Measurements from ENCODE around the gene HOXA1.

HOXA1 gene

GRCh38 chr7:27104341-27105058 lies 8.7 kb upstream of the HOXA1 start:
- TF ChIP-seq, protein P1, sequence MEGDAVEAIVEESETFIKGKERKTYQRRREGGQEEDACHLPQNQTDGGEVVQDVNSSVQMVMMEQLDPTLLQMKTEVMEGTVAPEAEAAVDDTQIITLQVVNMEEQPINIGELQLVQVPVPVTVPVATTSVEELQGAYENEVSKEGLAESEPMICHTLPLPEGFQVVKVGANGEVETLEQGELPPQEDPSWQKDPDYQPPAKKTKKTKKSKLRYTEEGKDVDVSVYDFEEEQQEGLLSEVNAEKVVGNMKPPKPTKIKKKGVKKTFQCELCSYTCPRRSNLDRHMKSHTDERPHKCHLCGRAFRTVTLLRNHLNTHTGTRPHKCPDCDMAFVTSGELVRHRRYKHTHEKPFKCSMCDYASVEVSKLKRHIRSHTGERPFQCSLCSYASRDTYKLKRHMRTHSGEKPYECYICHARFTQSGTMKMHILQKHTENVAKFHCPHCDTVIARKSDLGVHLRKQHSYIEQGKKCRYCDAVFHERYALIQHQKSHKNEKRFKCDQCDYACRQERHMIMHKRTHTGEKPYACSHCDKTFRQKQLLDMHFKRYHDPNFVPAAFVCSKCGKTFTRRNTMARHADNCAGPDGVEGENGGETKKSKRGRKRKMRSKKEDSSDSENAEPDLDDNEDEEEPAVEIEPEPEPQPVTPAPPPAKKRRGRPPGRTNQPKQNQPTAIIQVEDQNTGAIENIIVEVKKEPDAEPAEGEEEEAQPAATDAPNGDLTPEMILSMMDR (IDR thresholded peaks at IDR 0.05; ENCODE audit: low read depth, low read length): no peak
- no peak for TF ChIP-seq MAX (IDR thresholded peaks at IDR 0.05; ENCODE audit: low read depth, low read length)
- no peak for TF ChIP-seq MYC (IDR thresholded peaks at IDR 0.05; ENCODE audit: low read depth, low read length)
- TF ChIP-seq POLR2A (IDR thresholded peaks at IDR 0.05; ENCODE audit: extremely low read depth, insufficient read length): no peak
- H3K4me3 ChIP-seq (ENCODE audit: low read depth, low read length): no peak overlapping the region
- DNase-seq (ENCODE audit: low read depth): no peak

DNA sequence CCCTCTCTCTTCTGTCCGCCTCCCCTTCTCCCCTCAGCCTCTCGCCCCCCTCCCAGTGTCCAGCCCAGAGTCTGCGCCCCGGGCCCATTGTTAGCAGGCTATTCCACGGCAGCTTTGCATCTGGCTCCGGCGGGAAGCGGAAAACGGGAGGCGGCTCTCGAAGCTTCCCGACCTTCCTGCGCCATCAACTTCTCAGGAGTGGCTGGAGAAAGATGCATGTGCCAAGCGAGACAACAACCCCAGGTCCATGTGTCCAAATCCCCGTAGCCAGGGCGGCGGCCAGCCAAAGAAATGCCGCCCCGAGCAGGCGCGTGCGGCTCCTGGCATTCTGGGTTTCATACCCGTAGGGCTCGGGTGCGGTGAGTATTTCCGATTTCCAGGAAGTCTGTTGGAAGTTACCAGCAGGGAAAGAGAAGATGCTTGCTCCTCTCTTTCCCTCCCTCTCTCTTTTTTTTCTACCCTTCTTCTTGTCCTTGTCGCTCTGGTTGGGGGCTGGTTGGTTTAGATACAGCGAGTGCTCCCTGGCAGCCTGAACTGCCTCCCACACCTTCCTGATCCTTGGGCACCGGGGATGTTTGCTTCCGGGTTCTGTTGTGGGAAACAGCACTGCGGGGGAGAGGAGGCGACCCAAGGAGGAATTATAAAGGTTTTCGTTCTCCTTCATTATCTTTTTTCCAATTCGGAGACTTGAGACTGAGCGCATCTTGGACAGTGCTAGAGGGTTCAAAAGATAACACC lies 7.9 kb upstream of the HOXA1 start:
- TF ChIP-seq, protein P1 (IDR thresholded peaks at IDR 0.05; ENCODE audit: low read depth, low read length): no peak
- TF ChIP-seq MYC (IDR thresholded peaks at IDR 0.05; ENCODE audit: low read depth, low read length) (no peak), MAX (IDR thresholded peaks at IDR 0.05; ENCODE audit: low read depth, low read length) (no peak), POLR2A (IDR thresholded peaks at IDR 0.05; ENCODE audit: extremely low read depth, insufficient read length) (no peak)
- no peak overlapping the region for H3K4me3 ChIP-seq (ENCODE audit: low read depth, low read length)
- DNase-seq (ENCODE audit: low read depth): no peak

DNA sequence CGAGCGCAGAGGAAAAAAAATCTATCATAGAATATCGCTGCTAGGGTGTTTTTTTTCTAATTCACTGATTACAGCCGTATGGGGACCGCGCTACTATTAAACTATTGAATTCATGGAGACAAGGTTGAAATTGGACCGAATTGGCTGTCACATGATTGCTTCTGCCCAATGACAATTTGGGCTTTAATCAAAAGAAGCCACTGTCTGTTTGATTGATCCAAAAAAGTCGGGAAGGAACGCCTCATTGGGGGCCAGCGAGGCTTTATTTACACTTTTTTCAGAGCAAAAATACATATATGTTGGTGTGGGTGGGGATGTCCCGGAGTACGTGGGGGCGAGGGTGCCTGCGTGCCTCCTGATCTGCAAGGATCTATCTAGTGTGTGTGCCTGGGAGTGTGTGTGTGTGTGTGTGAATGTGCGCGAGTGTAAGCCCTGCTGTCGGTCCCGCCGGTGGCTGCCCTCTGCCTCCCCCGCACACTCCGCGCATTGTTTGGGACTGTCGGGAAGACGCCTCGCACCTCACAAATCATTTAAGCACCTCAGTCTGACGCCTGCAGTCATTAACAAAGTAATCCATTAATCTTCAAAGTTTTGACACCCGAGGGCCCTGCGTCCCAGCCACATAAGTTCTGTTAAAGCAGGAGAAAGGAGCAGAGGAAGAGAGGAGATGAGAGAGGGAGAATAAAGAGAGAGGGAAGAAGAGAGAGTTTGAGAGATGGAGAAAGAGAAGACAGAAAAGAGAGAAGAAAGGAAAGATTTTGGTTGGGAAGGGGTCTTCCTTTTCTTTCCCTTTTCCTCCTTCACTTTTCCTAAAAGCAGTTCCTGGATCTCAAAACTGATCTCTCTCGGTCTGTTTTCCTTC lies 7.0 kb upstream of the HOXA1 start, which contains the start of gene HOXA2:
TSS of gene HOXA2 (minus strand) at position 103 of the 862 bp plus-strand sequence. CDS start 183 bp downstream, outside the sequence.
- TF ChIP-seq POLR2A (IDR thresholded peaks at IDR 0.05; ENCODE audit: extremely low read depth, insufficient read length) (no peak), MAX (IDR thresholded peaks at IDR 0.05; ENCODE audit: low read depth, low read length) (no peak), MYC (IDR thresholded peaks at IDR 0.05; ENCODE audit: low read depth, low read length) (no peak)
- TF ChIP-seq, protein P1 (IDR thresholded peaks at IDR 0.05; ENCODE audit: low read depth, low read length): no peak
- no peak within 1 kb of the TSS for H3K4me3 ChIP-seq (ENCODE audit: low read depth, low read length)
- no peak for DNase-seq (ENCODE audit: low read depth)

DNA sequence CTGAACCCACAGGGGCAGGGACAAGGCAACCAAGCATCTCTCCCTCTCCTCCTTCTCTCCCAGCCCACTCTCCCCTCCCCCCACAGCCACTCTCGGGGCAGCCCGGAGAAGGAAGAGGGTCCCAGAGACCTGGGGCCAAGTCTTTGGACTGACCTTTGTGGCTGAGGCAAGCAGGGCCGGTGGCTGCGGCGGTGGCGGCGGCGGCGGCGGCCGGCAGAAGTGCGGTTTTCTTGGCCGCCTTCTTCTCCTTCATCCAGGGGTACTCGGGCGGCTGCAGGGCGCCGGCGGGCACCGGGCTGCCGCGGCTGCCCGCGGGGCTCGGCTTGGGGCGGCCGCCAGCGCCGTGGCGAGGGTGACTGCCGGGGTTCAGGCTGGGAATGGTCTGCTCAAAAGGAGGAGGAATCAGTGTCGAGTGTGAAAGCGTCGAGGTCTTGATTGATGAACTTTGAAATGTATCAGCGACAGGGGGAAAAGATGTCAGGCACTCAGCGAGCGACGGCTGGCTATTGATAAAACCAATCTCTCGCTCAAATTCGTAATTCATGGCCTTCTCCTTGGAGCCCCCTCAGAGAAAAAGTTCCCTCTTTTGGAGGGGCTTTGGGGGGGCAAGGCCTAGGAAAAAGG lies 6.3 kb upstream of the HOXA1 start:
- no peak for TF ChIP-seq POLR2A (IDR thresholded peaks at IDR 0.05; ENCODE audit: extremely low read depth, insufficient read length)
- TF ChIP-seq, protein P1 (IDR thresholded peaks at IDR 0.05; ENCODE audit: low read depth, low read length): no peak
- TF ChIP-seq MYC (IDR thresholded peaks at IDR 0.05; ENCODE audit: low read depth, low read length): no peak
- no peak for TF ChIP-seq MAX (IDR thresholded peaks at IDR 0.05; ENCODE audit: low read depth, low read length)
- no peak overlapping the region for H3K4me3 ChIP-seq (ENCODE audit: low read depth, low read length)
- peak; percentile 46 for DNase-seq (ENCODE audit: low read depth)
